SK-N-DZ (cell line): ENCODE measurements around the gene CNIH3. TPM values are rescaled to one million over a fixed set of nuclear protein-coding genes. Genes with fewer than 3 reads are reported as not detected.
A peak's percentile ranks its signal among the peaks of the same experiment; 100 is the strongest.
"Not testable (repeated sequence)": the region's sequence is repeated elsewhere in the genome, so short reads cannot be mapped to it uniquely, and the experiment has no call there.

Source experiments
- DNase-seq: peaks from one replicate; pipeline ENCODE4 v3.0.0-alpha.2; 2015; ENCODE audit warnings: low spot score
- polyA plus RNA-seq, 2 experiments: library from polyadenylated mRNA; depleted of rRNA; stranded (reverse); fragments of >200 nt; gene quantifications; 2 replicates each; pipeline ENCODE4 v1.2.3, GENCODE V29; 2014

Gene CNIH3
- polyA plus RNA-seq (2014; cell fraction: cytosol; rRNA removed), result 0.75 and 2.8 TPM in 2 replicates
- polyA plus RNA-seq (2014; cell fraction: nucleus; rRNA removed), result 1.5 and 2.1 TPM in 2 replicates

GRCh38 chr1:224615861-224616755 is at the start of gene CNIH3:
TSS of gene CNIH3 (plus strand) at chr1:224616317. CDS start at chr1:224617175, 858 bp downstream.
- peak; percentile 50 for DNase-seq

DNA sequence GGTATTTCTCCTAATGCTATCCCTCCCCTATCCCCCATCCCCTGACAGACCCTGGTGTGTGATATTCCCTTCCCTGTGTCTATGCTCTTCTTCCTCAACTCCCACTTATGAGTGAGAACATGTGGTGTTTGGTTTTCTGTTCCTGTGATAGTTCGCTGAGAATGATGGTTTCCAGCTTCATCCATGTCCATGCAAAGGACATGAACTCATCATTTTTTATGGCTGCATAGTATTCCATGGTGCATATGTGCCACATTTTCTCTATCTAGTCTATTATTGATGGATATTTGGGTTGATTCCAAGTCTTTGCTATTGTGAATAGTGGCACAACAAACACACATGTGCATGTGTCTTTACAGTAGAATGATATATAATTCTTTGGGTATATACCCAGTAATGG is 49.6 kb upstream of the CNIH3 start:
- DNase-seq, result not testable (repeated sequence)

- no peak for DNase-seq
Measured at GRCh38 chr1:224569276-224569675, 46.8 kb upstream of the CNIH3 start.

GRCh38 chr1:224571975-224572374 is 44.1 kb upstream of the CNIH3 start:
- DNase-seq, result not testable (repeated sequence)

DNA sequence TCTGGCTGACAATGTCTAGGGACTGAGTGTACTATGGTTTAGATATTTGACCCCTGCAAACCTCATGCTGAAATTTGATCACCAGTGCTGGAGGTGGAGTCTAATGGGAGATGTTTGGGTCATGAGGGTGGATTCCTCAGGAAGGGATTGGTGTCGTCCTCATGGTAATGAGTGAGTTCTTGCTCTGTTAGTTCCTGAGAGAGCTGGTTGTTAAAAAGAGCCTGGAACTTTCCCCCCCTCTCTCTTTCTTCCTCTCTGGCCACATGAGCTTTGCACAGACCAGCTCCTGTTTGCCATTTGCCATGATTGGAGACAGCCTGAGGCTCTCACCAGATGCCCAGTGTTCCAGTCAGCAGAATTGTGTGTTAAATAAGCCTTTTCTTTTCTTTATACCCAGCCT is 36.6 kb upstream of the CNIH3 start:
- DNase-seq, result no peak

- DNase-seq, result no peak
Measured at GRCh38 chr1:224580006-224580405, 36.1 kb upstream of the CNIH3 start.

- DNase-seq, result no peak
Measured at GRCh38 chr1:224582041-224582440, 34.1 kb upstream of the CNIH3 start.

GRCh38 chr1:224583774-224584173 is 32.3 kb upstream of the CNIH3 start:
- no peak for DNase-seq

DNA sequence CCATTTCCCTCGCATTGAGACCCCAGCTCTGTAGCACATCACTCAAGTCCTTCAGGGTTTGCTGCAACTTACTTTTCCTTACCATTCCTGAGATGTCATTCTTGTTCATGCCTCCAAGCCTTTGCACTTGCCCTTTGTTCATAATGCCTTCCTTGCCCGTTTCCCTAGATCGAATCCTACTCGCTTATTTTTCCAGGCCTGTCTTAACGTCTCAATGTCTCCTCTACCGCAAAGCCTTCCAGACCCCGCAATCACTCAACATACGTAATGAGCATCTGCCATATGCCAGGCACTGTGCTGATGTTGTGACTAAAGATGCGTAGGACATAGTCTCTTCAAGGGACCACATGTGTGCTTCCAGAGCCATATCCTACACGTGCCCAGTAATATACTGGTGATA is 31.1 kb upstream of the CNIH3 start:
- DNase-seq, result no peak

GRCh38 chr1:224587051-224587450 is 29.1 kb upstream of the CNIH3 start:
- DNase-seq, result no peak

- DNase-seq, result no peak
Measured at GRCh38 chr1:224588515-224588914, 27.6 kb upstream of the CNIH3 start.

DNA sequence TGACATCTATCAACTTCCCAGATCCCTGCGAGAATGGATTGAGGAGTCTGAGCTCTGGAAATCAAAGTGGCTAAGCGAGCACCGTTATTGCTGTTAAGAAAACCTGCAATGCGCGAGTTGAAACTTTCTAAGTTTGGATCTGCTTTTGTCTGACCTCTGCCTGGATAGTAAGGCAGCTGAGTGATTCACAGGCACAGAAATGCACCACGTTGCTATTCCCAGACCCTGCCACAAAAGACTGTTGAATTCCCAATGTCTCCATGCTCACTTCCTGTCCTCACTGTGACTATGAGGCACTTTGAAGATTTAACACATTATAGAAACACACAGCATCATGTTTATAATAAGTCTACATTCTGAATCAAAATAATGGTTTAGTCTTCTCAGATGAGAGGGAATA is 27.1 kb upstream of the CNIH3 start:
- no peak for DNase-seq

- DNase-seq, result no peak
Measured at GRCh38 chr1:224591326-224591725, 24.8 kb upstream of the CNIH3 start.

GRCh38 chr1:224592636-224593582 is 23.2 kb upstream of the CNIH3 start:
- no peak for DNase-seq

- DNase-seq, result peak; percentile 24
Measured at GRCh38 chr1:224594360-224594759, 21.8 kb upstream of the CNIH3 start.

GRCh38 chr1:224594851-224595250 is 21.3 kb upstream of the CNIH3 start:
- DNase-seq, result no peak

GRCh38 chr1:224605482-224606181 is 10.5 kb upstream of the CNIH3 start:
- no peak for DNase-seq

GRCh38 chr1:224607188-224608148 is 8.6 kb upstream of the CNIH3 start:
- DNase-seq, result no peak

DNA sequence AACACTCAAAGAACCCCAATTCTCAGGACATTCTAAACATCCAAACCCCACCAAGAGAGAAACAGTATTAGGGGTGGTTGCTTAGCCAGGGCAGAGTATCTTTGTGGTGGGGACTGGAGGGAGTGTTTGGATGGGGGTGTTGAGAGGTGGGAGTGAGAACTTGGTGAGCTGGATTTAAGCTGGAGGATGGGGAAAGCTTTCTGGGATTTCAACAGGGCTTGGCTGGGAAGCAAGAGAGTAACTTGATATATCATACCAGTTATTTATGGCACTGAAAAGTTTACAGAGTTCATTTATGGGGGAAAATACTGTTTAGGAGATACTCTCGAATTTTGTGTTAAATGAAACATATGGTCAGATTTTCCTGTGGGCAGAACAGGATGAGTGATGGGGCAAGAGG is 6.8 kb upstream of the CNIH3 start:
- no peak for DNase-seq

DNA sequence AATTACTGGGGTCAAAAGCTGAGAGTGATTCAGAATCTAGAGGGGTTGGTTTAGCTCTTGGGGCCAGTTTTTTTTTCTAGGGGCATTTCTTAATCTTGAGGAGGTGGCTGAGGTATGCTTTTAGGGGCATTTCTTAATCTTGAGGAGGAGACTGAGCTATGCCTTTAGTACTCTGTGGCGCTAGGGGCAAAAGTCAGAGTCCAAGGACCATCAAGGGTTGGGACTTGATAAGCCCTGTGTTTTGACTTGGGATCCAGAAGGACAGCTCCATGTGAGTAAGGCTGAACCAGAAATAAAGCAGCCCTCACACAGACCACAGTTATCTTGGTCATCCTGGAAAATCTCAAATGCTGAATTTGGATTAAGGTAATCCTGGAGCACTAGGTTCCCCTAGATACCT is 3.9 kb upstream of the CNIH3 start:
- DNase-seq, result no peak
